ENCODE data around the gene ELFN1. TPM values are rescaled to one million over a fixed set of nuclear protein-coding genes. Genes with fewer than 3 reads are reported as not detected.

Gene ELFN1
- total and polyA plus RNA-seq, 10 of the 15 experiments (the other 5 are each of a cell fraction or from before 2014, with no cell fraction given), result 0.04 TPM; not detected in 9

GRCh38 chr7:1735262-1735661 lies 65.2 kb downstream of the ELFN1 start (continued):
- TF ChIP-seq E2F8 (IDR thresholded peaks at IDR 0.05; ENCODE audit: low read depth, partially characterized antibody), result no peak
- TF ChIP-seq MEF2A (IDR thresholded peaks at IDR 0.05; ENCODE audit: insufficient read depth, low read depth, low read length), result no peak
- TF ChIP-seq POLR2AphosphoS2 (IDR thresholded peaks at IDR 0.05; ENCODE audit: low read depth, low read length), result no peak
- TF ChIP-seq SMC3 (IDR thresholded peaks at IDR 0.05; ENCODE audit: borderline replicate concordance, low read length), result no peak

GRCh38 chr7:1735806-1736483 lies 65.9 kb downstream of the ELFN1 start:
- in situ Hi-C loops (cut with MboI) (no loop called here), intact Hi-C loops (cut with micrococcal nuclease; ENCODE audit: unreplicated experiment) (no loop called here)
- Histone ChIP-seq H3K27ac (ENCODE audit: control insufficient read depth, insufficient read depth) (no peak overlapping the region), H3K9me3 (replicated peaks; ENCODE audit: control insufficient read depth, insufficient read depth, low read length) (no peaks in the 10 kb centered on the region), H3K4me3 (no peak overlapping the region), H3K79me2 (ENCODE audit: control insufficient read depth, insufficient read depth, low read length) (no peaks in the 10 kb centered on the region), H3K36me3 (ENCODE audit: control insufficient read depth in 2 of 2, insufficient read depth in 2 of 2, low read length in 1 of 2) (no peaks in the 10 kb centered on the region), H3K9ac (ENCODE audit: control insufficient read depth, insufficient read depth, low read length) (no peak overlapping the region), H3K4me1 (ENCODE audit: control insufficient read depth, insufficient read depth, low read length) (no peaks in the 10 kb centered on the region), H3K27me3 (replicated peaks in 1 of 2; ENCODE audit: control insufficient read depth in 2 of 2, insufficient read depth in 2 of 2, low read length in 1 of 2) (no peaks in the 10 kb centered on the region; a peak in 2 of 4 replicates), H3K4me2 (ENCODE audit: control insufficient read depth, insufficient read depth) (no peak overlapping the region), H2AFZ (ENCODE audit: control insufficient read depth, low read depth, low read length) (no peak overlapping the region), H4K20me1 (ENCODE audit: control insufficient read depth, insufficient read depth) (no peaks in the 10 kb centered on the region; the same call in 1 of the 2 replicates)
- ATAC-seq (no peak), DNase-seq (ENCODE audit: low read depth, low spot score) (no peak), FAIRE-seq (no peak)
- SMC1A ChIA-PET (ENCODE audit: uncharacterized antibody, unreplicated experiment), result no interaction called here
- RAD21 ChIA-PET (ENCODE audit: unreplicated experiment), result no interaction called here
- 69% methylated on average over 29 of the region's 29 CpGs for WGBS (ENCODE audit: insufficient coverage, insufficient replicate concordance, low lambda C conversion rate, missing lambda C conversion rate)
- POLR2A ChIA-PET, result no interaction called here
- CTCF ChIA-PET, result no interaction called here
- BruUV-seq (replicated peaks), result no TSS peak
- TF ChIP-seq NFYB (IDR thresholded peaks at IDR 0.05; ENCODE audit: insufficient read depth, low read depth, low read length), result no peak
- no peak for TF ChIP-seq NFXL1 (IDR thresholded peaks at IDR 0.05; ENCODE audit: borderline replicate concordance)
- TF ChIP-seq TAF1 (IDR thresholded peaks at IDR 0.05; ENCODE audit: borderline replicate concordance, low read depth, low read length), result no peak
- no peak for TF ChIP-seq CEBPZ (IDR thresholded peaks at IDR 0.05; ENCODE audit: low read depth, low read length)
- no peak for TF ChIP-seq ATF7 (IDR thresholded peaks at IDR 0.05; ENCODE audit: low read depth)
- no peak for TF ChIP-seq ZBTB11 (CRISPR knock-in tag; IDR thresholded peaks at IDR 0.05)

Measured in GM12878 (cell line).